Esophagus muscularis mucosa (tissue), 4 donors: Measurements from ENCODE around the gene PBX3.

Source experiments
- CTCF ChIP-seq, 3 experiments: fragments of 200-600 bp in 2 of 3; fragments of 450-650 bp in 1 of 3; sonication (generic) in 2 of 3; IDR thresholded peaks; one replicate each; pipeline ENCODE4 v1.5.1; 2017 to 2019; ENCODE audit warnings: antibody characterized with exemption in 3 of 3, mild to moderate bottlenecking in 2 of 3, moderate library complexity in 1 of 3
- EP300 ChIP-seq: sonication (generic); formaldehyde crosslinking; IDR thresholded peaks from one replicate; pipeline ENCODE4 v1.6.1; 2017; ENCODE audit warnings: antibody characterized with exemption
- POLR2A ChIP-seq: fragments of 450-650 bp; IDR thresholded peaks from one replicate; pipeline ENCODE4 v1.6.1; 2017; ENCODE audit warnings: antibody characterized with exemption, moderate library complexity, mild to moderate bottlenecking, low read depth

DNA sequence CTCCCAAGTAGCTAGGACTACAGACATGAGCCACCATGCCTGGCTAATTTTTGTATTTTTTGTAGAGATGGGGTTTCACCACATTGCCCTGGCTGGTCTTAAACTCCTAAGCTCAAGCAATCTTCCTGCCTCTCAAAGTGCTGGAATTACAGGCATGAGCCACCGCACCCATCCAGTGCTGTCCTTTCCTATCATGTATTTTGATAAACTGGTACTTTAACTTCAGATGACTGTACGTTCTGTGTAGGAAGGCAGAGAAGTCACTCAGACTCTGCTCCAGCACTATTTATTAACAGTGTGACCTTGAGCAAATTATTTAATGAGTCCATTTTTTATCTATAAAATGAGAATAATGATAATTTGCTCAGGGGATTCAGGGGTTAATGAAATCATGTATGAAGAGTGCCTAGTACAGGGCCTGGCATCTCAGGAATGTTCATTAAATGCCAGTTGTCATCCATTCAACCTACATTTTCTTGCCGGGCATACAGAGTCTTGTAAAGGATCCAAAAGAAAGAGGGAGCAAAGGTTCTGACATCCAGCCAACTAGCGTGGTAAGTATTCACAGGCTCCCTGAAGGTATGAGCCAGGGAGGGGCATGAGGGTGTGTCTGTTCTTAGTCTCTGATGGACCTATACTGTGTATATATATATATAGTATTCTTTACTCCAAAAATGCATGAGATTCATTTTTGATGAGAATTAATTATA lies 201.9 kb downstream of the PBX3 start:
- TF ChIP-seq CTCF (IDR thresholded peaks at IDR 0.05) (no peak), EP300 (no peak), POLR2A (no peak)
